Tibial nerve (tissue), 3 donors: ENCODE data around the gene BOC.

Experiments
- EP300 ChIP-seq, 2 donors: sonication (generic); formaldehyde crosslinking; IDR thresholded peaks; one replicate each; pipeline ENCODE4 v1.6.1; 2017; ENCODE audit warnings: antibody characterized with exemption in 2 of 2, mild to moderate bottlenecking in 1 of 2
- POLR2A ChIP-seq, 2 donors: fragments of 450-650 bp; IDR thresholded peaks; one replicate each; pipeline ENCODE4 v1.6.1; 2017; ENCODE audit warnings: antibody characterized with exemption in 2 of 2, mild to moderate bottlenecking in 2 of 2, moderate library complexity in 2 of 2

DNA sequence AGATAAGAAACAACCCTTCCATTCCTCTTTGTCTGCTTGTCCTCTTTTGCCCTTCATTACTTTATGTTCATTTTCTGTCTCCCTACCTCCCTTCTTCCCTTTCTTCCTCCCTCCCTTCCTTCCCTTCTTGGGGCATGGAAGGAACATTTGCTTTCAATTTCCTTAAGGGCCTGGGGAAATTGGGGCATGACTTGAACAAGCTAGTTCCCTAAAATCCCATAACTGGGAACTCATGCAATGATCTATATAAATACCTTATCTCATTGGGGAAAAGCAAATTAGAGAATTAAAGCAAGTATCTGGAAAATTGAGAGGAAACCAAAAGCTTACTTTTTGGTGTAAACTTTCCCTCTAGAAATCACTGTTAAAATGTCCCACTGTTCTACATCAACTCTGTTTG lies 35.7 kb downstream of the BOC start:
- TF ChIP-seq POLR2A (IDR thresholded peaks at IDR 0.05): no peak
- TF ChIP-seq EP300 (IDR thresholded peaks at IDR 0.05): no peak
